H1 (cell line): ENCODE data around the gene YEATS2. TPM values are rescaled to one million over a fixed set of nuclear protein-coding genes. Genes with fewer than 3 reads are reported as not detected.
A peak's percentile ranks its signal among the peaks of the same experiment; 100 is the strongest.

Source experiments
- CTCF ChIA-PET: fragments of 300-600 bp; sonication (Branson Sonifier 250); formaldehyde crosslinking; loops from one replicate; lab custom pipeline; 2021; ENCODE audit not compliant: partially characterized antibody; lab: Charles Lee
- POLR2A ChIA-PET: fragments of 300-600 bp; sonication (Branson Sonifier 250); formaldehyde crosslinking; loops from one replicate; lab custom pipeline; 2021; ENCODE audit warnings: inconsistent platforms; ENCODE audit not compliant: partially characterized antibody; lab: Charles Lee
- DNase-seq, 2 experiments: peaks; one replicate each; pipeline versions ENCODE4 v3.0.0 to v3.0.0-alpha.2; 2010 to 2022; ENCODE audit warnings: low spot score in 2 of 2, low read depth in 1 of 2, mixed read lengths in 1 of 2
- FAIRE-seq: peaks from 2 replicates; lab custom pipeline; 2011; peaks lifted over from hg19 to GRCh38; lab: Jason Lieb, UNC
- H2AFZ ChIP-seq: 2 replicates; pipeline ENCODE4 v1.8.1; 2012; ENCODE audit warnings: low read length, inconsistent platforms
- H2AK5ac ChIP-seq: 2 replicates; pipeline ENCODE4 v1.6.1; 2013; ENCODE audit warnings: low read depth, low read length
- H2BK120ac ChIP-seq: replicated peaks from 2 replicates; pipeline ENCODE3; 2013; ENCODE audit warnings: low read depth, low read length, inconsistent platforms
- H2BK12ac ChIP-seq: 2 replicates; pipeline ENCODE4 v1.6.1; 2013; ENCODE audit warnings: low read depth, low read length
- H2BK15ac ChIP-seq: 2 replicates; pipeline ENCODE4 v1.6.1; 2013; ENCODE audit warnings: low read length
- H2BK20ac ChIP-seq: 2 replicates; pipeline ENCODE4 v1.6.1; 2013; ENCODE audit warnings: low read length
- H2BK5ac ChIP-seq: 2 replicates; pipeline ENCODE4 v1.6.1; 2013; ENCODE audit warnings: low read depth, low read length
- H3K14ac ChIP-seq: 2 replicates; pipeline ENCODE4 v1.6.1; 2013; ENCODE audit warnings: inconsistent platforms; ENCODE audit not compliant: insufficient read length
- H3K18ac ChIP-seq: 2 replicates; pipeline ENCODE4 v1.6.1; 2013; ENCODE audit warnings: low read length; ENCODE audit errors: extremely low read depth
- H3K23ac ChIP-seq: 2 replicates; pipeline ENCODE4 v1.6.1; 2013; ENCODE audit warnings: inconsistent platforms; ENCODE audit not compliant: insufficient read length
- H3K23me2 ChIP-seq: 2 replicates; pipeline ENCODE4 v1.6.1; 2013; ENCODE audit warnings: low read depth, low read length
- H3K27ac ChIP-seq: 2 replicates; pipeline ENCODE4 v1.6.1; 2011; ENCODE audit warnings: low read depth, low read length, inconsistent platforms
- H3K27me3 ChIP-seq, 4 experiments: replicated peaks in 1 of 4; 1 replicate in 1 of 4; 2 replicates in 3 of 4; pipeline versions ENCODE4 v1.6.1 to v1.8.1; 2011 to 2013; ENCODE audit warnings: low read length in 3 of 4, mild to moderate bottlenecking in 3 of 4, inconsistent platforms in 2 of 4, mixed read lengths in 2 of 4, moderate library complexity in 1 of 4; ENCODE audit not compliant: control insufficient read depth in 3 of 4, insufficient read depth in 3 of 4; ENCODE audit errors: extremely low read depth in 1 of 4
- H3K36me3 ChIP-seq, 4 experiments: 2 replicates each; pipeline versions ENCODE4 v1.6.1 to v1.8.1; 2011 to 2013; ENCODE audit warnings: mild to moderate bottlenecking in 4 of 4, low read length in 3 of 4, moderate library complexity in 2 of 4, control low read depth in 1 of 4, inconsistent platforms in 1 of 4; ENCODE audit not compliant: insufficient read depth in 4 of 4, control insufficient read depth in 2 of 4
- H3K4ac ChIP-seq: replicated peaks from 2 replicates; pipeline ENCODE3; 2013; ENCODE audit warnings: low read length, low read depth, mixed read lengths, inconsistent platforms; ENCODE audit not compliant: insufficient read length
- H3K4me1 ChIP-seq, 4 experiments: replicated peaks in 1 of 4; 1 replicate in 1 of 4; 2 replicates in 3 of 4; pipeline versions ENCODE4 v1.6.1 to v1.8.1; 2011 to 2013; ENCODE audit warnings: low read length in 3 of 4, inconsistent platforms in 2 of 4, mixed read lengths in 1 of 4; ENCODE audit not compliant: insufficient read depth in 4 of 4, control insufficient read depth in 3 of 4
- H3K4me2 ChIP-seq, 2 experiments: 2 replicates each; pipeline versions ENCODE4 v1.6.1 to v1.8.1; 2011 to 2013; ENCODE audit warnings: low read depth in 2 of 2, low read length in 2 of 2, control low read depth in 1 of 2, inconsistent platforms in 1 of 2, mild to moderate bottlenecking in 1 of 2; ENCODE audit not compliant: insufficient read depth in 1 of 2
- H3K4me3 ChIP-seq, 4 experiments: fragments of 200-600, 300-600 bp in 1 of 4; sonication (generic), shearing (Covaris generic), sonication (Bioruptor Twin) in 1 of 4; 2 replicates each; pipeline versions ENCODE4 v1.5.1 to v1.8.1; 2011 to 2016; ENCODE audit warnings: low read length in 4 of 4, low read depth in 3 of 4, control low read depth in 2 of 4, inconsistent platforms in 2 of 4, mild to moderate bottlenecking in 2 of 4, mixed read lengths in 1 of 4, moderate library complexity in 1 of 4; ENCODE audit not compliant: insufficient read depth in 2 of 4; ENCODE audit errors: extremely low read depth in 1 of 4
- H3K56ac ChIP-seq: replicated peaks from 2 replicates; pipeline ENCODE3; 2013; ENCODE audit warnings: low read depth, mild to moderate bottlenecking, mixed read lengths, low read length, inconsistent platforms; ENCODE audit not compliant: insufficient read length
- H3K79me1 ChIP-seq: 2 replicates; pipeline ENCODE4 v1.6.1; 2013; ENCODE audit warnings: low read depth, low read length, control low read depth
- H3K79me2 ChIP-seq, 2 experiments: 2 replicates each; pipeline versions ENCODE4 v1.6.1 to v1.8.1; 2012 to 2013; ENCODE audit warnings: low read length in 2 of 2, mild to moderate bottlenecking in 2 of 2, inconsistent platforms in 1 of 2; ENCODE audit not compliant: insufficient read depth in 2 of 2, control insufficient read depth in 1 of 2
- H3K9ac ChIP-seq, 4 experiments: replicated peaks in 1 of 4; 1 replicate in 1 of 4; 2 replicates in 3 of 4; pipeline versions ENCODE4 v1.6.1 to v1.8.1; 2011 to 2013; ENCODE audit warnings: low read depth in 3 of 4, low read length in 3 of 4, control low read depth in 2 of 4, mild to moderate bottlenecking in 2 of 4, moderate library complexity in 2 of 4, inconsistent platforms in 1 of 4; ENCODE audit errors: extremely low read depth in 1 of 4
- H3K9me3 ChIP-seq, 2 experiments: 2 replicates each; pipeline versions ENCODE4 v1.6.1 to v1.8.1; 2012 to 2013; ENCODE audit warnings: mild to moderate bottlenecking in 2 of 2, moderate library complexity in 2 of 2, control low read depth in 1 of 2, inconsistent platforms in 1 of 2, low read depth in 1 of 2, low read length in 1 of 2, mixed read lengths in 1 of 2; ENCODE audit not compliant: insufficient read depth in 2 of 2
- H4K20me1 ChIP-seq, 2 experiments: replicated peaks in 1 of 2; 2 replicates each; pipeline versions ENCODE3 to v1.8.1; 2011 to 2013; ENCODE audit warnings: inconsistent platforms in 2 of 2, low read length in 2 of 2, mild to moderate bottlenecking in 1 of 2; ENCODE audit not compliant: insufficient read depth in 2 of 2, control insufficient read depth in 1 of 2
- H4K5ac ChIP-seq: 2 replicates; pipeline ENCODE4 v1.6.1; 2013; ENCODE audit warnings: low read length, low read depth, mixed read lengths, inconsistent platforms; ENCODE audit not compliant: insufficient read length
- H4K8ac ChIP-seq: 2 replicates; pipeline ENCODE4 v1.8.0; 2013; ENCODE audit warnings: mild to moderate bottlenecking, moderate library complexity, low read length, inconsistent platforms; ENCODE audit not compliant: insufficient read depth; ENCODE audit errors: extremely low read depth
- H4K91ac ChIP-seq: replicated peaks from 2 replicates; pipeline ENCODE3; 2013; ENCODE audit warnings: low read length, mixed read lengths, inconsistent platforms; ENCODE audit not compliant: insufficient read length
- WGBS, 2 experiments: shearing (Covaris generic) in 1 of 2; methylation state at CpG; one replicate each; pipeline versions ENCODE4 v1.1.6 to v1.1.7; 2013 to 2015; ENCODE audit warnings: low lambda C conversion rate in 2 of 2, mixed read lengths in 2 of 2, inconsistent platforms in 1 of 2, low coverage in 1 of 2, missing lambda C conversion rate in 1 of 2; ENCODE audit not compliant: insufficient replicate concordance in 2 of 2, insufficient coverage in 1 of 2, insufficient read length in 1 of 2; ENCODE audit errors: extremely low coverage in 1 of 2, missing lambda C conversion rate in 1 of 2; 5-methylcytosine and 5-hydroxymethylcytosine counted together
- polyA plus RNA-seq, 7 experiments: library from polyadenylated mRNA; depleted of rRNA in 3 of 7; stranded (reverse) in 5 of 7; unstranded in 2 of 7; fragments of >200 nt in 5 of 7; fragments of 200-250 nt in 2 of 7; gene quantifications; 1 replicate in 5 of 7; 2 replicates in 1 of 7; 4 replicates in 1 of 7; pipeline versions ENCODE4 v1.2.1 to v1.2.3, GENCODE V29; 2011 to 2013; ENCODE audit warnings: missing spikeins in 2 of 7, mixed read lengths in 2 of 7
- total RNA-seq: library from RNA; stranded (reverse); fragmentation: NEBNext Ultra II Directional; extraction: Animal tissue kit (Norgen Biotek cat#: 25700); gene quantifications from 2 replicates; pipeline ENCODE4 v1.2.1, GENCODE V29; 2021

YEATS2 gene
- total and polyA plus RNA-seq, 2 of the 8 experiments (the other 6 are each of a cell fraction or from before 2014, with no cell fraction given), result 35.3 to 53.7 TPM

DNA sequence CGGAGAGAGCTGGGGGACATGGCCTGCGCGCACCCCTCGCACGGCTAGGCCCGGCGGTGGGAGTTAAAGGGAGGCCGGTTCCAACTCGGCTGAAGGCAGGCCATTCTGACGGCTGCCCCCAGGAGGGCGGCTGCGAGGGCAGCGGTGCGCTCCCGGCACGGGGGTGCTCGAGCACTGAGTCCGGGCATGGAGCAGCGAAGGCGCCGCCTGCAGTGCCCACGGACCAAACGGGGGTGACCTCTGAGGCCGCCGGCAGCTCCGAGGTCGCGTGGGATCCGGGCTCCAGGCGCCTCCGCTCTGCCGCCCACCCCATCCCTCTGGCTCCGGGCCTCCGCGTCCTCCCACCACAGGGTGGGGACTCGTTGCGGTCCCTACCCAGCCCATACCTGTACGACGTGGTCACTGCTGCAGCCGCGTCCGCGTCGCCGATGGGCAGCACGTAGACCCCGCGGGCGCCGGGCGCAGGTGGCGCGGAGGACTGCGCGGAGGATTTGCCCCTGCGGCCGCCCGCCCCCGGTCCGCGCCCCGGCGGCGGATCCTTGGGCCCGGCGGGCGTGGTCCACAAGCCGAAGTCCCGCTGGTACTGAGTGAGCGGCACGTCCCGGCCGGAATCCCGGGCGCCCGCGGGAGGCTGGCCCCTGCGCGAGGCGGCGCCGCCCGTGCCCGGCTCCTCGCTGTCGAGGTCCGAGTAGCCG, 127.3 kb downstream of the YEATS2 start:
- Histone ChIP-seq H4K8ac (no peak overlapping the region; the same call in 1 of the 2 replicates), H3K36me3 (peaks cover 0 to 4% (median 2%) of the 10 kb centered on the region in 4 experiments; a peak in 2 of 8 replicates), H2BK12ac (no peak overlapping the region), H2BK20ac (no peak overlapping the region), H4K20me1 (peaks cover 0 to 4% of the 10 kb centered on the region in 2 experiments), H3K56ac (no peak overlapping the region), H3K23ac (no peak overlapping the region), H3K4ac (no peak overlapping the region), H2BK5ac (no peak overlapping the region), H4K5ac (no peak overlapping the region), H3K79me1 (no peaks in the 10 kb centered on the region), H4K91ac (no peak overlapping the region), H3K9ac (peak overlapping the region; percentile 20 to 58 (median 48); a peak in 4 of 7 replicates), H3K9me3 (no peaks in the 10 kb centered on the region), H2BK120ac (no peak overlapping the region), H2AFZ (peak overlapping the region; percentile 8; the same call in 1 of the 2 replicates), H3K4me3 (peak overlapping the region; percentile 60 to 79 (median 68)), H2BK15ac (no peak overlapping the region), H3K4me1 (peaks cover 0 to 7% (median 3%) of the 10 kb centered on the region in 4 experiments; a peak in 5 of 7 replicates), H3K79me2 (no peaks in the 10 kb centered on the region), H3K27ac (no peak overlapping the region), H3K27me3 (peaks cover 0 to 3% (median 0%) of the 10 kb centered on the region in 4 experiments; a peak in 3 of 7 replicates), H3K14ac (no peak overlapping the region), H3K18ac (no peak overlapping the region; the same call in 1 of the 2 replicates), H3K23me2 (peaks cover 13% of the 10 kb centered on the region; the same call in 1 of the 2 replicates), H2AK5ac (no peak overlapping the region), H3K4me2 (peak overlapping the region; percentile 87 to 99)
- DNase-seq (peak in 1 of 2 experiments; percentile 72), FAIRE-seq (no peak)
- WGBS, 2 experiments, result 2% methylated on average over 43 of the region's 88 CpGs; no CpG with 5 or more reads in 1 of the 2 experiments
- POLR2A ChIA-PET, result interaction anchor here (0.7 to 1.9 kb wide), 6 partner anchors 9 to 61 kb away, joined by 3 to 6 read pairs (median 3); partner anchors contain the start of gene PARL
- CTCF ChIA-PET, result interaction anchor here (0.7 to 2.1 kb wide), 9 partner anchors 15 to 366 kb away, joined by 3 to 9 read pairs (median 3); partner anchors contain the start of gene PARL
